Ovary (tissue), 3 donors: ENCODE measurements around the gene CABCOCO1.

ENCODE experiments used
- POLR2A ChIP-seq: fragments of 450-650 bp; IDR thresholded peaks from one replicate; pipeline ENCODE4 v1.6.1; 2017; ENCODE audit warnings: antibody characterized with exemption, mild to moderate bottlenecking, moderate library complexity
- TF ChIP-seq, protein P1 (sequence below), 3 donors: fragments of 450-650 bp in 2 of 3; fragments of 200-600 bp in 1 of 3; IDR thresholded peaks; one replicate each; pipeline versions ENCODE4 v1.5.1 to v1.8.0; 2016 to 2022; ENCODE audit warnings: antibody characterized with exemption in 3 of 3, mild to moderate bottlenecking in 1 of 3
- donor health status: DM: no; HTN: no; CAD: no.

DNA sequence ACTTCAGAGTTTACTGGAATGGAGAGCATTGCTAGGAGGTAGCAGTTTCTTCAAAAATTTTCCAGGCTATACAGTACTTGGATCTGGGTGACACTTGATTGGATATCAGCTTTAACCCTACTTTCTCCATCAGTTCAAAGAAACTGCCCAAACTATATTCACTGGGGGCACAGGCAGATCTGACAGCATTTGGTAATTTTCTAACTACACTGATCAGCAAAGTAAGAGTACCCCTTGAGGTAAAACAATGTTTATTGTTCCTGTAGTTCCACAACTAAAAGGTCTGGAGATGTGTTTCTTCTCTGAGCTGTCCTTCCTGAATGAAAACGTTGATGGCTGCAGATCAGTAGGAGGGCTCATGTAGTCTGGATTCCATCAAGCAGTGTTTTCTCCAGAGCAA, 104.2 kb downstream of the CABCOCO1 start:
- TF ChIP-seq, protein P1, sequence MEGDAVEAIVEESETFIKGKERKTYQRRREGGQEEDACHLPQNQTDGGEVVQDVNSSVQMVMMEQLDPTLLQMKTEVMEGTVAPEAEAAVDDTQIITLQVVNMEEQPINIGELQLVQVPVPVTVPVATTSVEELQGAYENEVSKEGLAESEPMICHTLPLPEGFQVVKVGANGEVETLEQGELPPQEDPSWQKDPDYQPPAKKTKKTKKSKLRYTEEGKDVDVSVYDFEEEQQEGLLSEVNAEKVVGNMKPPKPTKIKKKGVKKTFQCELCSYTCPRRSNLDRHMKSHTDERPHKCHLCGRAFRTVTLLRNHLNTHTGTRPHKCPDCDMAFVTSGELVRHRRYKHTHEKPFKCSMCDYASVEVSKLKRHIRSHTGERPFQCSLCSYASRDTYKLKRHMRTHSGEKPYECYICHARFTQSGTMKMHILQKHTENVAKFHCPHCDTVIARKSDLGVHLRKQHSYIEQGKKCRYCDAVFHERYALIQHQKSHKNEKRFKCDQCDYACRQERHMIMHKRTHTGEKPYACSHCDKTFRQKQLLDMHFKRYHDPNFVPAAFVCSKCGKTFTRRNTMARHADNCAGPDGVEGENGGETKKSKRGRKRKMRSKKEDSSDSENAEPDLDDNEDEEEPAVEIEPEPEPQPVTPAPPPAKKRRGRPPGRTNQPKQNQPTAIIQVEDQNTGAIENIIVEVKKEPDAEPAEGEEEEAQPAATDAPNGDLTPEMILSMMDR (IDR thresholded peaks at IDR 0.05) = no peak
- TF ChIP-seq POLR2A = no peak
